RWPE2 (cell line): ENCODE results near the gene TYW1.

Experiments used
- ATAC-seq: fragments of 200-7000 bp; cut with Tn5 transposase; 3 replicates; pipeline ENCODE4 v1.9.1; 2021; ENCODE audit warnings: low read depth
- DNase-seq: peaks from one replicate; pipeline ENCODE4 v3.0.0-alpha.2; 2020; ENCODE audit warnings: low spot score
- H3K27ac ChIP-seq: fragments of 450-650 bp; 2 replicates; pipeline ENCODE4 v1.5.1; 2017; ENCODE audit warnings: mild to moderate bottlenecking; ENCODE audit not compliant: poor library complexity, severe bottlenecking
- H3K27me3 ChIP-seq: fragments of 250-450 bp; sonication (Bioruptor Pico); 2 replicates; pipeline ENCODE4 v1.5.1; 2021; ENCODE audit warnings: mild to moderate bottlenecking, moderate library complexity; ENCODE audit not compliant: insufficient read depth, poor library complexity, severe bottlenecking
- H3K36me3 ChIP-seq: fragments of 250-450 bp; sonication (Bioruptor Pico); 2 replicates; pipeline ENCODE4 v1.5.1; 2020; ENCODE audit warnings: low read depth, mild to moderate bottlenecking, moderate library complexity
- H3K4me1 ChIP-seq: fragments of 250-450 bp; sonication (Bioruptor Pico); 2 replicates; pipeline ENCODE4 v1.5.1; 2021; ENCODE audit warnings: mild to moderate bottlenecking, moderate library complexity; ENCODE audit not compliant: insufficient read depth, poor library complexity, severe bottlenecking
- H3K4me3 ChIP-seq: fragments of 250-450 bp; sonication (Bioruptor Pico); 2 replicates; pipeline ENCODE4 v1.5.1; 2021; ENCODE audit warnings: mild to moderate bottlenecking, moderate library complexity; ENCODE audit not compliant: severe bottlenecking
- H3K9me3 ChIP-seq: fragments of 250-450 bp; sonication (Bioruptor Pico); 2 replicates; pipeline ENCODE4 v1.5.1; 2021; ENCODE audit warnings: mild to moderate bottlenecking, moderate library complexity; ENCODE audit not compliant: severe bottlenecking
- TF ChIP-seq, protein P1 (sequence below): fragments of 450-650 bp; IDR thresholded peaks from one replicate; pipeline ENCODE4 v1.5.1; 2017; ENCODE audit warnings: mild to moderate bottlenecking, moderate library complexity; ENCODE audit not compliant: poor library complexity, severe bottlenecking

Gene TYW1

DNA sequence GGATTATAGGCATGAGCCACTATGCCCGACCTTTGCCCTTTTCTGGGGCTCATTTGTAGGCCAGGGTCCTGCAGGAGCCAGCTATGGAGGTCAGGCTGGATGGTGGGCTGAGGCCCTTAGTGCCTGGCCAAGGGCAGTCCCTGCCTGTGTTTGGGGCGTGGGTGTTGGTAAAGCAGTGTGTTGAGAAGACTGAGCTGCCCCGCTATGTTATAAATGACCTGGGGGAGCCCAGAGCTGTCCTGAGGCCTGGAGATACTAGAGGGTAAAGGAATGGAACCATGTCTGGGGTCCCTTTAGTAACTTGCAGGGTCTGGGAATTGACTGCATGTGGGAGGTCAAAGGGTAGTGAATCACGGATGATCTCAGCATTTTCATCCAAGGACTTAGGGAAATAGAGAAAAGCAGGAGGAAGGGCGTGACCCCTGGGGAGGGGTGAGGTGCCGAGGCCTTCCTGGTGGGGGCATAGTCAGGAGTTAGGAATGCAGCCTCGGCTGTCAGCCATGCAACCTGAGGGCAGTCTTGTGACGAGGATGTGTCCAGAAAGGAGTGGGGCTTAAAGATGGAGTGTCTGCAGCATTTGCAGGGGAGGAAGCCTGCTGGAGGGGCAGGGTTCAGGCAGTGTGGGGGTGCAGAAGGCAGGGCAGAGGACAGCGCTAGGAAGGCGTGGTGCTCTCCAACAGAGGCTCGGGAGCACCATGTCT lies 44.1 kb upstream of the TYW1 start:
- no peak overlapping the region for H3K4me3 ChIP-seq
- H3K27ac ChIP-seq, result peak overlapping the region; percentile 81
- TF ChIP-seq, protein P1, sequence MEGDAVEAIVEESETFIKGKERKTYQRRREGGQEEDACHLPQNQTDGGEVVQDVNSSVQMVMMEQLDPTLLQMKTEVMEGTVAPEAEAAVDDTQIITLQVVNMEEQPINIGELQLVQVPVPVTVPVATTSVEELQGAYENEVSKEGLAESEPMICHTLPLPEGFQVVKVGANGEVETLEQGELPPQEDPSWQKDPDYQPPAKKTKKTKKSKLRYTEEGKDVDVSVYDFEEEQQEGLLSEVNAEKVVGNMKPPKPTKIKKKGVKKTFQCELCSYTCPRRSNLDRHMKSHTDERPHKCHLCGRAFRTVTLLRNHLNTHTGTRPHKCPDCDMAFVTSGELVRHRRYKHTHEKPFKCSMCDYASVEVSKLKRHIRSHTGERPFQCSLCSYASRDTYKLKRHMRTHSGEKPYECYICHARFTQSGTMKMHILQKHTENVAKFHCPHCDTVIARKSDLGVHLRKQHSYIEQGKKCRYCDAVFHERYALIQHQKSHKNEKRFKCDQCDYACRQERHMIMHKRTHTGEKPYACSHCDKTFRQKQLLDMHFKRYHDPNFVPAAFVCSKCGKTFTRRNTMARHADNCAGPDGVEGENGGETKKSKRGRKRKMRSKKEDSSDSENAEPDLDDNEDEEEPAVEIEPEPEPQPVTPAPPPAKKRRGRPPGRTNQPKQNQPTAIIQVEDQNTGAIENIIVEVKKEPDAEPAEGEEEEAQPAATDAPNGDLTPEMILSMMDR, result no peak
- H3K9me3 ChIP-seq, result no peaks in the 10 kb centered on the region
- ATAC-seq (peak; percentile 99), DNase-seq (peak; percentile 84)
- H3K36me3 ChIP-seq, result peaks cover 90% of the 10 kb centered on the region
- H3K4me1 ChIP-seq, result peaks cover 14% of the 10 kb centered on the region
- H3K27me3 ChIP-seq, result no peaks in the 10 kb centered on the region

DNA sequence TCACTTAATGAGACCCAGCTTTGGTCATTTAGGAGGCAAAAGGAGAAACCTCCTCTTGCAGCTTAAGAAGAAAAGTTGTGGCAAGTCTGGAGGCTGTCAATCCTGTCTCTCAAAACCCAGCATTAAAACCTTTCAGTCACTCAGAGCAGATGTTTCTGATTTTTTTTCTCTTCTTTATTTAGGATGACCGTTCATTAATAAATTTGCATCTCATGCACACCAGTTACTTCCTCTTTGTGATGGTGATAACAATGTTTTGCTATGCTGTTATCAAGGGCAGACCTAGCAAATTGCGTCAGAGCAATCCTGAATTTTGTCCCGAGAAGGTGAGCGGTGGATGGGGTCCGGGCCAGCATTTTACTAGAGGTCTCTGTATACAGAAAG lies 43.6 kb upstream of the TYW1 start:
- H3K9me3 ChIP-seq, result no peaks in the 10 kb centered on the region
- ATAC-seq (no peak), DNase-seq (no peak)
- H3K4me3 ChIP-seq, result no peak overlapping the region
- peaks cover 14% of the 10 kb centered on the region for H3K4me1 ChIP-seq
- H3K36me3 ChIP-seq, result peaks cover 90% of the 10 kb centered on the region
- TF ChIP-seq, protein P1, result no peak
- H3K27ac ChIP-seq, result peak overlapping the region; percentile 81
- H3K27me3 ChIP-seq, result no peaks in the 10 kb centered on the region

DNA sequence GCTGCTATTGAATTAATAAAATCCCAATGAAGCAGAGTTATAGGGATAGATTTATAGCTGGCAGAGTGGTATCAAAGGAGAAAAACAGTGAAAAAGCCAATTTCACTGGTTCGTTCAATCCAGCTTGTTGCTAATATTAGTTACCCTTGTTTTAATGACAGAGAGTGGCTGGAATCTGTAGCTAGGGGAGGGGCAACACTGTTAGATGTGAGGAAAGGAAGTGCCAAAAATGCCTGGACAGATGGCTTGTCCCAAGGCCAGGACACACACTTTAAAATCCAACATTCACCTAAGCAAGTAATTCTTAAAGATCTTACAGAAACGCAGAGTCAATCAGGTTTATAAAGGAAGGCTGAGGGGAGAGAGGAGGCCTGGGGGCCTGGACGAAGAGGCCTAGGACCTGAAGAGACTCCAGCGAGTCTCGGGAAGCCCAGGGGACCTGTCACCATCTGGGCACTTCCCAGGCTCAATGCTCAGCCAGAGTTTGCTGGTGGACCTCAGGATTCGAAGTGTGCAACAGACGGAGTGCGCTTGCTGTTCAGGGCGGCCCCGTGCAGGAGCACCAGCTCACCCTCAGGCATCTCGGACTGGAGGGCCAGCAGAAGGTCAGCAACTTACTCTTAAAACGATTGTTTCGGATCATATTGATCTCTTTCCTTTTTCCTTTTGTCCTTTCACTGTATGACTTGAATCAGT lies 38.9 kb upstream of the TYW1 start:
- Histone ChIP-seq H3K4me1 (peaks cover 5% of the 10 kb centered on the region), H3K4me3 (no peak overlapping the region), H3K36me3 (peaks cover 46% of the 10 kb centered on the region), H3K27ac (no peak overlapping the region), H3K9me3 (no peaks in the 10 kb centered on the region), H3K27me3 (no peaks in the 10 kb centered on the region)
- DNase-seq (no peak), ATAC-seq (no peak)
- TF ChIP-seq, protein P1, result no peak

DNA sequence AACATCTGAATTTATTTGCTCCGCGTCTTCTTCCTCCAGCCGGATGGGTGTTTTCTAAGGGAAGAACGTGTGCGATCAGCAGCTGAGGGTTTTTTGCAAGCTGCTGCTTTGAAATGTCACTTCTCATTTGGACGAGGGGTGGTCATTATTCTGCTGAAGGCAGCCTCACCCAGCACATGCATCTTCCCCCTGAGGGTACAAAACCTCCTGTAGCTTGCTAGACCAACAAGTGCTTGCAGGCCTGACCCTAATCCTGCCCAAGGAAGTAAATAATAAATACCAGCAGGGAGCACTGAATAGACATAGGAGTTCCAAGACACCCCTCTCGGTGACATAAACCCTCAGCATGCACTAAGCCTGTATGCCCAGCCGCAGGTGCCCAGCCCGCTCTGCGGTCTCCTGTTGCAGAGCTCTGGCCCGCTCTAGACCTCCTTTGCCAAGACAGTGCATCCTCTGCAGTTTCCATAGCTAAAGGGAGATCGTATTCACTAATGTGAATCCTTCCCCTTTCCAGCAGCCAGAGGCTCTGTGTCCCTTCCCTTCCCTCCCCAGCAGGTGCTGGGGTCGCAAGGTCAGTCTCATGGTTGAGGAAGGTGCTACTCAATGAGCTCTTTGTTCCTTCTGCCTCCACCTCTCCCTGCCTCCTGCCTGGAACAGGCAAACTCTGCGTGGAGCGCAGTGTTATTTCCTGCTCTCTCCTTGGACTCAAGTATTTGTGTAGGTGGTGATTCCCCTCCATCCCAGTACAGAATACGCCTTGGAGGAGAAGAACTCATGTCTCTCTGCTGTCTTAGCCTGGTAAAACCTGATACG lies 37.9 kb upstream of the TYW1 start:
- no peak for DNase-seq

More for the DNA sequence above, 37.9 kb upstream of the TYW1 start:
- Histone ChIP-seq H3K27ac (no peak overlapping the region), H3K4me1 (no peaks in the 10 kb centered on the region), H3K9me3 (no peaks in the 10 kb centered on the region), H3K36me3 (peaks cover 39% of the 10 kb centered on the region), H3K4me3 (no peak overlapping the region), H3K27me3 (no peaks in the 10 kb centered on the region)
- TF ChIP-seq, protein P1, result no peak
- no peak for ATAC-seq
